Skeletal muscle cell (primary cell): ENCODE data around the gene SCUBE1.
A peak's percentile ranks its signal among the peaks of the same experiment; 100 is the strongest.

ENCODE experiments used
- DNase-seq: peaks from one replicate; pipeline ENCODE4 v3.0.0-alpha.2; 2010; ENCODE audit warnings: low read depth
- H3K4me3 ChIP-seq: 2 replicates; pipeline ENCODE4 v1.5.1; 2011; ENCODE audit warnings: low read depth, mild to moderate bottlenecking, control low read depth, low read length, moderate library complexity

The SCUBE1 gene

DNA sequence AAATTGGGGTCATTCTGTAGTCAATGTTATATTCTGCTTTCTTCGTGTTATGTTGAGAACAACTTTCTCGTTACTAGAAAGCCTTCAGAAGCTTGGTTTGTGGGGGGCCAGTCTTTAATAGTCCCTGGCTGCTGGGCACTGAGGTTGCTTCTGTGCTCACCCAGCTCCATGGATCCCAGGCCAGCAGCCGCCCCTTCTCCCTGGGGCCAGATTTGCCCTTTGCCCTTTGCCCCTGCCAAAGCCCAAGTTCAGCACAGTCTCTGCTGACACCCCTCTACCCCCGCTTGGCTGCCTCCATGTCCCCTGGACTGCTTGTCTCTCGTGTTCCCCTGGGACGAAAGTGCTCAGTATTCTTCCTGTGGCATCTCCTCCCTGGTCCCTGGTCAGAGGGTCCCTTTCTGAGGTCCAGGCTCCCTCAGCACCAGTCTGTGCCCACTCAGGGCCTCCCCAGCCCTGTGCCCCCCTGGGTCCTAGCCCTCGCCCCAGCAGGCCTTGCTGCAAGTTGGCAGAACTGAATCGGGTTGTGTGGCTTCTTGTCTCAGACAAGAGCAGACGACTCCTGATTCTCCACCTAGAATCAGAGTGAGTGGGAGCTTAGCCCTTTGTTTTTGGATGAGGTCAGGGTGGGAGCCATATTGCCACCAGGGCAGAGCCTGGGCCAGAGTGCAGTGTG, 185.2 kb downstream of the SCUBE1 start:
- no peak overlapping the region for H3K4me3 ChIP-seq
- no peak for DNase-seq

DNA sequence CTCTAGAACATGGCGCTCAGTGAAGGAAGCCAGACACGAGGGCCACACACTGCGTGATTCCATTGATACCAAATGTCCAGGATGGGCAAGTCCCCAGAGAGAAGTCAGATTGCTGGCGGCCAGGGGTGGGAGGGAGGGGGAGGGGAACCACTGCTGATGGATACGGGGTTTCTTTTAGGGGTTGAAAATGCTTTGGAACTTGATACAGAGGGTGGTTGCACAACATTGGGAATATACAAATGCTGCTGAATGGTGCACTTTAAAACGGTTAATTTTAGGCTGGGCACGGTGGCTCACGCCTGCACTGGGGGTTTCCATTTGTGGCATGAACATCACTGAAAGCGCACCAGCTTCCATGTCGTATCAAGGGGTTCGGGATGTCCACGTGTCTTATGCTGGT, 186.8 kb downstream of the SCUBE1 start:
- DNase-seq = no peak
- H3K4me3 ChIP-seq = no peak overlapping the region

DNA sequence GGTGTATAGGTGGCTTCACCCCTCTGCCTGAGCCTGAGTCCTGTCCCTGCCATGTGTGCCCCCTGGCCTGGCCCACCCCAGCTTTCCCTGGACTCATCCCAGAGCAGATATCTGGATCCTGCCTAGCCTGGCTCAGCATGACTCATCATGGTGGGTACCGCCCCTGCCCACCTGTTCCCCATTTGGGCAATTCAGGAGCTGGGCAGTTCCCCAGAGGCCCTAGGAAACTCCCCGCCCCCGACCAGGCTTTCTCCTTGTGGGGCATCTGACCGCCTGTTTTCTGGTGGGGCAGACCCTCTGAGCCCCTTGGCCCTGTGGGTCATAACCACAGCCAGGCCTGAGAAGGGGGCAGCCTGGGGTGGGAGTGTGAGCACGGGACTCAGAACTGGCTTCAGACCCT, 187.4 kb downstream of the SCUBE1 start:
- DNase-seq = no peak
- H3K4me3 ChIP-seq = no peak overlapping the region

DNA sequence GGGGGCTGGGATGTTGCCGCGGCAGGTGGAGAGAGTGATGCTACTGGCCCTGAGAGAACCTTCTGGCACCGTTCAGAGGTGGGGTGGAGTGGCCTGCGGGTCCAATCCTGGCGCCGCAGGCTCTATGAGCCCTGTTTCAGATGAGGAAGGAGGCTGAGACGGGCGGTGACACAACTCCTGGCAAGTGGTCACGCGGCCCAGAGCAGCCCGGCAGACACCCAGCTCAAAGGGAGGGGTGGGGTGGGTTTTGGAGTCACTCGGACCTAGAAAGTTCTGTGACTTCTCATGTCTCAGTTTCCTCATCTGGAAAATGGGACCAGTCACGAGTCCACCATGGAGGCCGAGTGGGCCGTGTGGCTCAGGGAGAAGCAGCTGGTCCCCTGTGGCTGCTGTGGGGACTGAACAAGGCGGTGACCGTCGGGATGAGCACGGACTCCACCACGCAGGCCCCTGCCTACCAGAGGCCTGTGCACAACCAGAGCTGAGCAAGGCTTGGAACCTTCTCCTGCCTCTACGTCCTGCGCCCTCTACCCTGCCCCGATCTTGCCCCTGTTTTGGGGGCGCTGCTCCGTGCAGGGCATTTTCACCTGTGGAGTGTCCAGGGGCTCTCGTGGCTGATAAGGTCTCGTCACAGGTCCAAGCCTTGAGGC, 188.2 kb downstream of the SCUBE1 start:
- H3K4me3 ChIP-seq = no peak overlapping the region
- DNase-seq = no peak

GRCh38 chr22:43153899-43154298, 189.3 kb downstream of the SCUBE1 start:
- DNase-seq = no peak
- no peak overlapping the region for H3K4me3 ChIP-seq

DNA sequence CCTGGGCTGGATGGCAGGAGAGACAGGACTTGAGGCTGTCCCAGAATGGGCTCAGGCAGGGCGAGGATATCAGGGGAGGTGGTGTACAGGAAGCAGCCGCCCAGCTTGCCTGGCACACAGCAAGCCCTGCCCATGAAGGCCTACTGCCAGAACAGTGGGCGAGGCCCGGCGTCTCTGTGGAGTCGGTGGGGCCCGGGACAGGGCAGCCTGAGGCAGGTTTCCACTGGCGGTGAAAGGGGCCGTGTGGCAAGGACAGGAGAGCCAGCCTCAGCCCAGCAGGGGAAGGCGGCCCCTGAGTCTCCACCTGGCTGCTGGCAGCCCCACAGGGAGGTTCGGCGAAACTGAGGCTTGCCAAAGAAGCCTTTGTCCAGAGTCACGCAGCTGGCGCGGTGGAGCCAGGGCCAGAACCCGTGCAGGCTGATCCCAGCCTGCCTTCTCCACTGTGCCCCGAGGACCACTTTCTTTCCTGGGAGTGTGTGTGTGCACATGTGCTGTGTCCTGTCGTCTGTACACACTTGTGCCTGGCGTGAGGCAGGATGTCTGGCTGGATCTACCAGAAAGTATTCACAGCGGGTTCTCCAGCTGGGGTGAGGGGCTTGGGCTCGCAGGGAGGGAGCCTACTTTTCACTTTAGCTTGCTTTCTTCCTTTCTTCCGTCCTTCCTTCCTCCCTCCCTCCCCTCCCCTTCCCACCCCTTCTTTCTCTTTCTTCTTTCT, 190.7 kb downstream of the SCUBE1 start:
- no peak for DNase-seq
- H3K4me3 ChIP-seq = peak overlapping the region; percentile 79

DNA sequence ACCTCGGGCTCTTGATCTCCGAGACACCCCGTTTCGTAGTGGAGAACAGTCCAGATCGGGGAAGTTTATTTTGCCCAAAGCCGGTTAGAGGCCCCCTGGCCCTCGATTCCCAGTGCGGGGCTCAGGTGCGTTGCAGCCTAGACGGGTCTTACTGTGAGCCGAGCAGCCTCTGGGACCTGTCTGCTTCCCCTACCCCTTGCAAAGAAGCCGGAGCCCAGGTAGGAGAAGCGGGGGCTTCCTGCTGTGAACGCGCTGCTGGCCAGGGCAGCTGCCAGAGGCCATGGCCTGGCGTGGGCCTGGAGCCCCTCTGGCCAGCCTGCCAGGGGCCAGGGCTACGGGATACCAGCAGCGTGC, 191.2 kb downstream of the SCUBE1 start:
- no peak for DNase-seq
- H3K4me3 ChIP-seq = peak overlapping the region; percentile 79

GRCh38 chr22:43151251-43152002, 191.7 kb downstream of the SCUBE1 start, which contains the start of gene TSPO:
Gene TSPO (plus strand): TSS chr22:43151559. CDS start chr22:43159239, 7,680 bp downstream.
- H3K4me3 ChIP-seq = peak within 1 kb of the TSS; percentile 79

GRCh38 chr22:43150731-43151206, 192.4 kb downstream of the SCUBE1 start:
- no peak for DNase-seq
- H3K4me3 ChIP-seq = peak overlapping the region; percentile 79

More at GRCh38 chr22:43151251-43152002, 191.7 kb downstream of the SCUBE1 start, which contains the start of gene TSPO:
- DNase-seq = no peak

GRCh38 chr22:43148581-43148980, 194.6 kb downstream of the SCUBE1 start:
- no peak for DNase-seq
- no peak overlapping the region for H3K4me3 ChIP-seq

DNA sequence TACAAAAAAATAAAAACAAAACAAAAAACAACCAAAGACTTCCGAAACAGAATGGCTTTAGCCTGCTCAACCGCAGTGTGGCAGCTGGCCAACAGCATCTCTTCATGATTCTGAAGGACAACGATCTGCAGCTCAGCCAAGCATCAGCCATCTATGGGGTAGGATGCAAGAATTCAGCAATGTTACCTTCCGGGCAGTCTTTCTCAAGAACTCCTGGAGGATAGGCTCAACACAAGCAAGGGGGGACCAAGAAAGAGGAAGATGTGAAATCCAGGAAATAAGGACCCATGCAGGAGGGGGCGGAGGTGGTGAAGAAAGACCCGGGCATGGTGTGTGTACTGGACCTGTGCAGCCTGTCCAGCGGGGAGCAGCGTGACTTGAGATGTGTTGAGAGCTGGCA, 195.4 kb downstream of the SCUBE1 start:
- no peak overlapping the region for H3K4me3 ChIP-seq
- DNase-seq = no peak
